HG03159 (cell line): ENCODE measurements around the gene FHIT.

Experiments
- ATAC-seq: cut with Tn5 transposase; IDR thresholded peaks from one replicate; pipeline ENCODE4 v1.9.1; 2021; ENCODE audit warnings: mild to moderate bottlenecking, moderate library complexity; ENCODE audit not compliant: unreplicated experiment

FHIT gene

GRCh38 chr3:59727902-59728586 lies 1523.2 kb downstream of the FHIT start:
- no peak for ATAC-seq

GRCh38 chr3:59726279-59726678 lies 1525.0 kb downstream of the FHIT start:
- no peak for ATAC-seq

GRCh38 chr3:59717679-59718205 lies 1533.5 kb downstream of the FHIT start:
- ATAC-seq, result no peak

DNA sequence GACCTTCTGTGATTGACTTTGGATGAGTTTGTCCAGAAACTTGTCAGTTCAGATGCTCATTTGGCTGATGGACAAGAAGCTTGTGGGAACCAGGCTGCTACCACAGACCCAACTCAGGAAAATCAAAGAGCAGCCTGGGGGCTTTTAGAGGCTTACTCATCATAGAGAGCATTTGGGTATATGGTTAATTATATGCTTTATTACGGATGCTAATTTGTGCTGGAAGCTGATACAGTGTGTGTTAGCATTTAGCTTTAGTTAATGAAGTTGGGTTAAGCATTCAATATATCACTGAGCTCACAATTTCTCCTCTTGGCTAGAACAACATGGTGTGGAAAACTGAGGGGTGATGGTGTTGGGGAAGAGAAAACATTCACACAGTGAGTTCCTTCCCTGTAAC lies 1537.2 kb downstream of the FHIT start:
- no peak for ATAC-seq

DNA sequence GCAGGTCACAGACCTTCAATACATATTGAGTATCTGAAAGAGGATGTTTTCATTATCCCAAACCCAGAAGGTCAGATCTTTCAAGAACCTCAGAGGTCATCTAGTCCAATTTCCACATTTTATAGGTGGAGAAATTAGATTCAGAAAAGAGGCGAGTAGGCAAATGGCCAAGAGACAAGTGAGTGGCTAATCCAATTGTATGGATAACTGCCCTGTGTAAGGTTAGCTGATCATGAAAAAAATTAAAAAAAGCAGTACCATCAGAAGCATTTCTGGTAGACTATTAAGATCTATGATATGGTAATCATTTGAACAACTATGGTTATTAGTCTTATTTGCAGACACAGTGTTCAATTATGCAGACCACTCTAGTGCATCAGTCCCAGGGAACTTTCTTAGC lies 1540.7 kb downstream of the FHIT start:
- no peak for ATAC-seq

DNA sequence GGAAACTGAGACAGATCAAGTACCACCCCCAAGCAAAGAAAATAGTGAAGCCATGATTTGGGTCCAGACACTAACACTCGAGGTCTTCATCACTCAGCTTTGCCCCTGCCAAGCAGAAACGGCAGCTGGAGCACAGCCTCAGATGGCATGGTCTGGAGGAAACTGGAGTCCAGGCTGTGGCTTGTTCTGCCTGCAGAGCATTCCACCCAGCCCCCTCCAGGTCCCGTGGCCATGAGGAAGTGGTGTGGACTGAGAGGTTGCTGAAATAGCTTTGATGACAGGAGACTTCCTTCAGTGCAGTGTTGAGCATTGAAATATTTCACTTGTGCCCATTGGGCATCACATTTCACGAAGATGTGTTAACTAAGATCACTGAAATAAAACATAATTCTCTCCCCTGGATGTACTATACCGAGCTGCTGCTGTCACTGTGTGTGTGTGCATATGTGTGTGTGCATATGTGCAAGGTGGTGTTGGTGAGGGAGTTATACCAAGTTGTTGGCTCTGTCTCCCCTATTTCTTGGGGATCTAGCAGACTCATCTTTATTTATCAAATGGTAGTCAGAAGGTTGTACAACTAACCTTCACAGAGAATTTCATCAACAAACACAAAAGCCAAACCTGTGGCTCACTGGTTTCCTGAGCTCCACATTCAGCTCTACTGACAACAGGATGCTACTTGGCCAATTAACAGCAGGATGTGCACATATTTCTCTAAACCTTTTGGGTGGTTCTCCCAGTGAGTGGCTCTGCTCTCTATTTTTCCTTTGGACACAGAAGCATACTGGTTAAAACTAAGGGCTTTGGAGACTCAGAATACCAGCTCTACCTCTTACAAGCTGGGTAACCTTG lies 1541.3 kb downstream of the FHIT start:
- ATAC-seq, result no peak

GRCh38 chr3:59708202-59708601 lies 1543.0 kb downstream of the FHIT start:
- ATAC-seq, result no peak

- ATAC-seq, result no peak
Measured at GRCh38 chr3:59704292-59704691, 1547.0 kb downstream of the FHIT start.

DNA sequence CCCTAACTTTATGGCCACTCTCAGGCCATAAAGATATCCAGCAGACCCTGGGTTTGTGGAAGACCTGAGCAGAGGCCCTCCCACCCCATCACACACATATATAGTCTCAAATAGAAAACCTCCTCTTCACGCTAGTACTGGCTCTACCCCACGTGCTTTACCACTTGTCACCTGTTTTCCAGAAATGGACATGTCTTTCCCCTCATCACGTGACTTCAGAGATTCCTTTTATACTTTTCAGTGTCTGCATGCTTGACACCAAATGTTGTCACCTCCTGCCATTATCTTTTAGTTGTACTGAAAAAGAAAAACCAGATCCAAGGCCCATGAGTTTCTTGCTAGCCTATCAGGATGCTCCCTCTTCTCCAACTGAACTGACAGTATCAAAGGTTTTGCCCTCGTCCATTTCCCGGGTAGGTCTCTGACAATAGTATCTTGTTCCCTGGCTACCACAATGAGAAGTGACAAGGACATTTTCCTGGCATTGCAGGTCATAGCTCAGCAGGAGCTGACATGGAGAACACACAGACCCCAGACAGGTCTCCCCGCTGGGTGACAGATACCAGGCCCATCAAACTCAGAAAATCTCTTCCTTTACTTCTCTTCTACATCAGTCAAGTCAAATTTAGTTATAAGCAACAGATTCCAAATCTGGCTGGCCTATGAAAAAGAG lies 1551.5 kb downstream of the FHIT start:
- no peak for ATAC-seq
